ENCODE data around the gene TRIM5. TPM values are rescaled to one million over a fixed set of nuclear protein-coding genes. Genes with fewer than 3 reads are reported as not detected.
"Not testable (repeated sequence)": the region's sequence is repeated elsewhere in the genome, so short reads cannot be mapped to it uniquely, and the experiment has no call there.

The TRIM5 gene
- polyA plus RNA-seq, 2 of the 4 experiments (the other 2 are of a cell fraction), result 21.9 to 32.6 TPM

GRCh38 chr11:5663511-5663910, 21.4 kb downstream of the TRIM5 start:
- ChIA-PET CTCF (no interaction called here), POLR2A (no interaction called here)
- Histone ChIP-seq H3K4me3 (no peak overlapping the region), H3K9me3 (no peaks in the 10 kb centered on the region), H3K27ac (no peak overlapping the region), H3K4me2 (no peak overlapping the region), H3K4me1 (no peaks in the 10 kb centered on the region)
- no peak for DNase-seq (ENCODE audit: low read depth in 1 of 2, low spot score in 1 of 2)
- no peak for FAIRE-seq
- WGBS (ENCODE audit: missing lambda C conversion rate), result 93% methylated on average over 2 of the region's 2 CpGs
- ATAC-seq, result no peak
- TF ChIP-seq, protein P1, sequence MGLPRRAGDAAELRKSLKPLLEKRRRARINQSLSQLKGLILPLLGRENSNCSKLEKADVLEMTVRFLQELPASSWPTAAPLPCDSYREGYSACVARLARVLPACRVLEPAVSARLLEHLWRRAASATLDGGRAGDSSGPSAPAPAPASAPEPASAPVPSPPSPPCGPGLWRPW (IDR thresholded peaks at IDR 0.05), result no peak
- TF ChIP-seq EHF (CRISPR knock-in tag; IDR thresholded peaks at IDR 0.05), result no peak

DNA sequence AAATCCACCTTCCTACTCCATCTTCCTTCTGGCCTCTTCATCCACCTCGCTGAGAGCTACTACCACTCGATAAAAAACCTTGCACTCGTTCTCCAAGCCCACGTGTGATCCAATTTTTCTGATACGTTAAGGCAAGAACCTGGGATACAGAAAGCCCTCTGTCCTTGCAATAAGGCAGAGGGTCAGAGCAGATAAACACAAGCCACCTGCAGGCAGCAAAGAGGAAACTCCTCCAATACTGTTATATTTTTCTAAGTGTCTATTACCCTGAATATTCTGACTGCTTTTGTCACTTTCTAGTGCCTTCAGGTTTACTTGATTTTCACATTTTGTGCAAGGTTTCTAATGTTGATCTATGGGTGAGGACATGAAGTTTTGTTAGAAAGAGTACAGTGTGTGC, 26.6 kb downstream of the TRIM5 start:
- Histone ChIP-seq H3K4me1 (no peaks in the 10 kb centered on the region), H3K9me3 (no peaks in the 10 kb centered on the region), H3K4me3 (no peak overlapping the region), H3K27ac (no peak overlapping the region), H3K4me2 (no peak overlapping the region)
- ChIA-PET POLR2A (no interaction called here), CTCF (interaction anchor here (0.9 kb wide), 1 partner anchor 182 kb away, joined by 3 read pairs; no protein-coding TSS in a partner anchor)
- ATAC-seq (peak in 1 of 2 experiments; percentile 61; a peak in 2 of 6 replicates), DNase-seq (ENCODE audit: low read depth in 1 of 2, low spot score in 1 of 2) (peak in 1 of 2 experiments; percentile 3), FAIRE-seq (no peak)
- TF ChIP-seq MAX (IDR thresholded peaks at IDR 0.05) (no peak), PHF8 (IDR thresholded peaks at IDR 0.05; ENCODE audit: borderline replicate concordance, low read depth) (no peak), RAD21 (conservative IDR thresholded peaks at IDR 0.05 in 1 of 2, IDR thresholded peaks at IDR 0.05 in 1 of 2) (no peak), KDM5A (IDR thresholded peaks at IDR 0.05) (no peak), CHD2 (IDR thresholded peaks at IDR 0.05; ENCODE audit: low read length, partially characterized antibody) (no peak), HEYL (CRISPR knock-in tag; IDR thresholded peaks at IDR 0.05) (no peak), NFE2L2 (conservative IDR thresholded peaks at IDR 0.05; ENCODE audit: low read length) (no peak), ZSCAN20 (CRISPR knock-in tag; IDR thresholded peaks at IDR 0.05) (no peak), CEBPB (IDR thresholded peaks at IDR 0.05) (no peak), RARB (CRISPR knock-in tag; IDR thresholded peaks at IDR 0.05) (no peak), POLR2A (IDR thresholded peaks at IDR 0.05; ENCODE audit: low read length) (no peak)
- TF ChIP-seq, protein P2, sequence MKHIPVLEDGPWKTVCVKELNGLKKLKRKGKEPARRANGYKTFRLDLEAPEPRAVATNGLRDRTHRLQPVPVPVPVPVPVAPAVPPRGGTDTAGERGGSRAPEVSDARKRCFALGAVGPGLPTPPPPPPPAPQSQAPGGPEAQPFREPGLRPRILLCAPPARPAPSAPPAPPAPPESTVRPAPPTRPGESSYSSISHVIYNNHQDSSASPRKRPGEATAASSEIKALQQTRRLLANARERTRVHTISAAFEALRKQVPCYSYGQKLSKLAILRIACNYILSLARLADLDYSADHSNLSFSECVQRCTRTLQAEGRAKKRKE (CRISPR knock-in tag; IDR thresholded peaks at IDR 0.05; ENCODE audit: low read depth), result no peak
- 87% methylated on average over 5 of the region's 5 CpGs for WGBS (ENCODE audit: missing lambda C conversion rate)

DNA sequence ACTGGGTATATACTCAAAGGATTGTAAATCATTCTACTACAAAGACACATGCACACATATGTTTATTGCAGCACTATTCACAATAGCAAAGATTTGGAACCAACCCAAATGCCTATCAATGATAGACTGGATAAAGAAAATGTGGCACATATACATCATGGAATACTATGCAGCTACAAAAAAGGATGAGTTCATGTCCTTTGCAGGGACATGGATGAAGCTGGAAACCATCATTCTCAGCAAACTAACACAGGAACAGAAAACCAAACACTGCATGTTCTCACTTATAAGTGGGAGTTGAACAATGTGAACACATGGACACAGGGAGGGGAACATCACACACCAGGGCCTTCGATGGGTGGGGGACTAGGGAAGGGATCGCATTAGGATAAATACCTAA, 27.9 kb downstream of the TRIM5 start:
- not testable (repeated sequence) for FAIRE-seq

DNA sequence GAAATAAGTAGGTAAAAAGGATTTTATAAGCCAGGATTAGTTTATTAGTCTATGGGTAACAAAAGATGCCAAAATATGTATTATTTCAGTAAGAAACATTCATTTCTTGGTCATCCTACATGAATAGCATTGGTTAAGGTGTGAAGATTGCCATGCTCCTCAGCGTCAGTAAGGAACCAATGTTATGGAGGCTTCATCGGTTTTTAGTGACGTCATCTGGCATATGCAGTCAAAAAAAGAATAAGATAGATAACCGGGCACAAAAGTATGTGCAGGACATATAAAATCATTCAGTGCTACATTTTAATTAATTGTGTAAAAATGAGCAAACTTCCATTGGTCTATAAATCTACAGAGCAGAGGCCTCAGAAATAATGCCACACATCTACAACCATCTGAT, 29.4 kb downstream of the TRIM5 start:
- ATAC-seq (no peak), FAIRE-seq (no peak), DNase-seq (ENCODE audit: low read depth in 1 of 2, low spot score in 1 of 2) (no peak)
- peaks cover 15% of the 10 kb centered on the region for H3K9me3 ChIP-seq
- ChIA-PET POLR2A (no interaction called here), CTCF (no interaction called here)
- no peak overlapping the region for H3K4me2 ChIP-seq
- no peak overlapping the region for H3K27ac ChIP-seq
- no peak overlapping the region for H3K4me3 ChIP-seq
- TF ChIP-seq, protein P1 (IDR thresholded peaks at IDR 0.05), result no peak
- 80% methylated on average over 4 of the region's 4 CpGs for WGBS (ENCODE audit: missing lambda C conversion rate)
- no peaks in the 10 kb centered on the region for H3K4me1 ChIP-seq

More for the DNA sequence above, 27.9 kb downstream of the TRIM5 start:
- H3K4me1 ChIP-seq; CTCF ChIA-PET; POLR2A ChIA-PET; ATAC-seq; H3K4me3 ChIP-seq; H3K27ac ChIP-seq; DNase-seq (ENCODE audit: low read depth in 1 of 2, low spot score in 1 of 2); H3K4me2 ChIP-seq: not testable (repeated sequence)
- WGBS (ENCODE audit: missing lambda C conversion rate), result 91% methylated on average over 2 of the region's 2 CpGs
- H3K9me3 ChIP-seq, result peaks cover 12% of the 10 kb centered on the region

- DNase-seq (ENCODE audit: low read depth in 1 of 2, low spot score in 1 of 2) (no peak), FAIRE-seq (no peak), ATAC-seq (no peak)
- H3K4me2 ChIP-seq, result no peak overlapping the region
- H3K9me3 ChIP-seq, result no peaks in the 10 kb centered on the region
- no peaks in the 10 kb centered on the region for H3K4me1 ChIP-seq
- no peak overlapping the region for H3K27ac ChIP-seq
- CTCF ChIA-PET, result interaction anchor here (0.6 to 1.8 kb wide), 3 partner anchors 13 to 150 kb away, joined by 3 to 4 read pairs (median 3); no protein-coding TSS in a partner anchor
- no peak overlapping the region for H3K4me3 ChIP-seq
- TF ChIP-seq RFX5 (IDR thresholded peaks at IDR 0.05) (no peak), HDAC2 (IDR thresholded peaks at IDR 0.05) (no peak), CHD2 (IDR thresholded peaks at IDR 0.05; ENCODE audit: low read length, partially characterized antibody) (no peak), CBX2 (IDR thresholded peaks at IDR 0.05; ENCODE audit: borderline replicate concordance, low read depth) (no peak), MAFK (IDR thresholded peaks at IDR 0.05; ENCODE audit: partially characterized antibody) (no peak), FOSL2 (IDR thresholded peaks at IDR 0.05) (no peak), FOSL2 (CRISPR knock-in tag; IDR thresholded peaks at IDR 0.05) (no peak), KDM5A (IDR thresholded peaks at IDR 0.05) (no peak), ZC3H11A (IDR thresholded peaks at IDR 0.05) (no peak), PHF8 (IDR thresholded peaks at IDR 0.05; ENCODE audit: borderline replicate concordance, low read depth) (no peak), RCOR1 (IDR thresholded peaks at IDR 0.05; ENCODE audit: low read depth, low read length) (no peak), E2F6 (IDR thresholded peaks at IDR 0.05; ENCODE audit: borderline replicate concordance, low read depth) (no peak), RAD21 (conservative IDR thresholded peaks at IDR 0.05 in 1 of 2, IDR thresholded peaks at IDR 0.05 in 1 of 2) (no peak)
- TF ChIP-seq, protein P3, sequence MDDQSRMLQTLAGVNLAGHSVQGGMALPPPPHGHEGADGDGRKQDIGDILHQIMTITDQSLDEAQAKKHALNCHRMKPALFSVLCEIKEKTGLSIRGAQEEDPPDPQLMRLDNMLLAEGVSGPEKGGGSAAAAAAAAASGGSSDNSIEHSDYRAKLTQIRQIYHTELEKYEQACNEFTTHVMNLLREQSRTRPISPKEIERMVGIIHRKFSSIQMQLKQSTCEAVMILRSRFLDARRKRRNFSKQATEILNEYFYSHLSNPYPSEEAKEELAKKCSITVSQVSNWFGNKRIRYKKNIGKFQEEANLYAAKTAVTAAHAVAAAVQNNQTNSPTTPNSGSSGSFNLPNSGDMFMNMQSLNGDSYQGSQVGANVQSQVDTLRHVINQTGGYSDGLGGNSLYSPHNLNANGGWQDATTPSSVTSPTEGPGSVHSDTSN (IDR thresholded peaks at IDR 0.05), result no peak
- POLR2A ChIA-PET, result no interaction called here
- WGBS (ENCODE audit: missing lambda C conversion rate), result 90% methylated on average over 3 of the region's 3 CpGs
These were observed 38.7 kb downstream of the TRIM5 start for GRCh38 chr11:5646139-5646538.

Data from A549 (cell line).